ENCODE measurements around the gene KIAA1958.

GRCh38 chr9:112487799-112488340 is 1.2 kb downstream of the KIAA1958 start:
- no peak for TF ChIP-seq CTCF (IDR thresholded peaks at IDR 0.05; ENCODE audit: insufficient read depth, low read length)
- no peak for TF ChIP-seq REST (IDR thresholded peaks at IDR 0.05; ENCODE audit: insufficient replicate concordance, low read depth)

Data from HL-60 (cell line).